GM20000 (cell line): Measurements from ENCODE around the gene D2HGDH.
"Not testable (repeated sequence)": the region's sequence is repeated elsewhere in the genome, so short reads cannot be mapped to it uniquely, and the experiment has no call there.

Experiments
- DNase-seq: peaks from one replicate; pipeline ENCODE4 v3.0.0; 2012; ENCODE audit warnings: low spot score
- CTCF ChIP-seq: IDR thresholded peaks from 2 replicates; pipeline ENCODE4 v1.5.1; 2012; ENCODE audit warnings: mild to moderate bottlenecking, control low read depth; ENCODE audit errors: extremely low read depth, missing control alignments

D2HGDH gene

GRCh38 chr2:241752253-241752652 is 17.8 kb downstream of the D2HGDH start:
- no peak for TF ChIP-seq CTCF
- no peak for DNase-seq

- no peak for DNase-seq
- no peak for TF ChIP-seq CTCF
Measured at GRCh38 chr2:241752689-241753276, 18.4 kb downstream of the D2HGDH start.

GRCh38 chr2:241753493-241753892 is 19.1 kb downstream of the D2HGDH start:
- no peak for DNase-seq
- no peak for TF ChIP-seq CTCF

GRCh38 chr2:241754042-241754441 is 19.6 kb downstream of the D2HGDH start:
- DNase-seq, result no peak
- TF ChIP-seq CTCF, result no peak

- TF ChIP-seq CTCF, result no peak
- no peak for DNase-seq
Measured at GRCh38 chr2:241755166-241755565, 20.7 kb downstream of the D2HGDH start.

GRCh38 chr2:241755777-241756176 is 21.3 kb downstream of the D2HGDH start:
- no peak for DNase-seq
- TF ChIP-seq CTCF, result no peak

GRCh38 chr2:241759067-241759807 is 24.8 kb downstream of the D2HGDH start:
- TF ChIP-seq CTCF, result no peak
- DNase-seq, result no peak

GRCh38 chr2:241759893-241760292 is 25.5 kb downstream of the D2HGDH start:
- not testable (repeated sequence) for DNase-seq
